C4-2B (cell line): ENCODE results near the gene SYNGR4.

Experiments
- ZFX ChIP-seq: fragments of 450-650 bp; IDR thresholded peaks from 2 replicates; pipeline ENCODE4 v1.6.1; 2017
- TF ChIP-seq, protein P1 (sequence below): fragments of 450-650 bp; conservative IDR thresholded peaks from 2 replicates; pipeline ENCODE4 v1.5.1; 2017; ENCODE audit warnings: mild to moderate bottlenecking

- TF ChIP-seq, protein P1, sequence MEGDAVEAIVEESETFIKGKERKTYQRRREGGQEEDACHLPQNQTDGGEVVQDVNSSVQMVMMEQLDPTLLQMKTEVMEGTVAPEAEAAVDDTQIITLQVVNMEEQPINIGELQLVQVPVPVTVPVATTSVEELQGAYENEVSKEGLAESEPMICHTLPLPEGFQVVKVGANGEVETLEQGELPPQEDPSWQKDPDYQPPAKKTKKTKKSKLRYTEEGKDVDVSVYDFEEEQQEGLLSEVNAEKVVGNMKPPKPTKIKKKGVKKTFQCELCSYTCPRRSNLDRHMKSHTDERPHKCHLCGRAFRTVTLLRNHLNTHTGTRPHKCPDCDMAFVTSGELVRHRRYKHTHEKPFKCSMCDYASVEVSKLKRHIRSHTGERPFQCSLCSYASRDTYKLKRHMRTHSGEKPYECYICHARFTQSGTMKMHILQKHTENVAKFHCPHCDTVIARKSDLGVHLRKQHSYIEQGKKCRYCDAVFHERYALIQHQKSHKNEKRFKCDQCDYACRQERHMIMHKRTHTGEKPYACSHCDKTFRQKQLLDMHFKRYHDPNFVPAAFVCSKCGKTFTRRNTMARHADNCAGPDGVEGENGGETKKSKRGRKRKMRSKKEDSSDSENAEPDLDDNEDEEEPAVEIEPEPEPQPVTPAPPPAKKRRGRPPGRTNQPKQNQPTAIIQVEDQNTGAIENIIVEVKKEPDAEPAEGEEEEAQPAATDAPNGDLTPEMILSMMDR: no peak
- no peak for TF ChIP-seq ZFX
These were observed 4.8 kb downstream of the SYNGR4 start for GRCh38 chr19:48368936-48369335.
